ENCODE results near the gene CALCB. TPM values are rescaled to one million over a fixed set of nuclear protein-coding genes. Genes with fewer than 3 reads are reported as not detected.
"Not testable (repeated sequence)": the region's sequence is repeated elsewhere in the genome, so short reads cannot be mapped to it uniquely, and the experiment has no call there.

Gene CALCB, protein sequence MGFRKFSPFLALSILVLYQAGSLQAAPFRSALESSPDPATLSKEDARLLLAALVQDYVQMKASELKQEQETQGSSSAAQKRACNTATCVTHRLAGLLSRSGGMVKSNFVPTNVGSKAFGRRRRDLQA
- total RNA-seq = not detected
- long read RNA-seq = 0 reads

- Histone ChIP-seq H3K27me3 (ENCODE audit: low read depth) (peaks cover 84% of the 10 kb centered on the region), H3K36me3 (no peaks in the 10 kb centered on the region), H3K4me3 (peak within 1 kb of the TSS; percentile 58), H3K27ac (replicated peaks) (no peak within 1 kb of the TSS), H3K9me3 (replicated peaks) (peaks cover 22% of the 10 kb centered on the region), H3K4me1 (peaks cover 20% of the 10 kb centered on the region)
- intact Hi-C loops (cut with micrococcal nuclease) = loop anchor here (10.0 kb wide), 1 partner anchor 159 kb away; no protein-coding TSS in a partner anchor
- DNase-seq = no peak
- TF ChIP-seq CTCF (IDR thresholded peaks at IDR 0.05; ENCODE audit: borderline replicate concordance) = no peak
These were observed at the start of gene CALCB for GRCh38 chr11:15073361-15074205. Gene CALCB (plus strand): TSS chr11:15073593. CDS start chr11:15074719, 1,126 bp downstream.

DNA sequence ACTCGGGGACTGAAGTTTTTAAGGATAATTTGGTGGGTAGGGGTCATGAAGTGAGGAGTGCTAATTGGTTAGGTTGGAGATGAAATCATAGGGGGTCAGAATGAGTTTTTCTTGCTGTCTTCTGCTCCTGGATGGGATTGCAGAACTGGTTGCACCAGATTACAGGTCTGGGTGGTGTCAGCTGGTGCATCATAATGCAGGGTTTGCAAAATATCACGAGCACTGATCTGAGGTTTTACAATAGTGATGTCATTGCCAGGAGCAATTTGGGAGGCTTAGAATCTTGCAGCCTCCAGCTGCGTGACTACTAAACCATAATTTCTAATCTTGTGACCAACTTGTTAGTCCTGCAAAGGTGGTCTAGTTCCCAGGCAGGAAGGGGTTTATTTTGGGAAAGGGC lies 46.4 kb upstream of the CALCB start:
- intact Hi-C loops (cut with micrococcal nuclease) = no loop called here

GRCh38 chr11:15027956-15028355 lies 45.4 kb upstream of the CALCB start:
- Histone ChIP-seq H3K36me3 (no peaks in the 10 kb centered on the region), H3K27me3 (ENCODE audit: low read depth) (peaks cover 21% of the 10 kb centered on the region), H3K4me3 (no peak overlapping the region), H3K4me1 (no peaks in the 10 kb centered on the region), H3K27ac (replicated peaks) (no peak overlapping the region), H3K9me3 (replicated peaks) (no peaks in the 10 kb centered on the region)
- no peak for DNase-seq
- intact Hi-C loops (cut with micrococcal nuclease) = no loop called here
- no peak for TF ChIP-seq CTCF (IDR thresholded peaks at IDR 0.05; ENCODE audit: borderline replicate concordance)

More for the DNA sequence above, 46.4 kb upstream of the CALCB start:
- Histone ChIP-seq H3K4me3 (no peak overlapping the region), H3K4me1 (no peaks in the 10 kb centered on the region), H3K27me3 (ENCODE audit: low read depth) (peaks cover 13% of the 10 kb centered on the region), H3K9me3 (replicated peaks) (peaks cover under 1% of the 10 kb centered on the region), H3K27ac (replicated peaks) (no peak overlapping the region), H3K36me3 (no peaks in the 10 kb centered on the region)
- TF ChIP-seq CTCF (IDR thresholded peaks at IDR 0.05; ENCODE audit: borderline replicate concordance) = no peak
- no peak for DNase-seq

GRCh38 chr11:15028379-15028778 lies 45.0 kb upstream of the CALCB start:
- no peaks in the 10 kb centered on the region for H3K4me1 ChIP-seq
- H3K27ac ChIP-seq (replicated peaks) = no peak overlapping the region
- H3K36me3 ChIP-seq = no peaks in the 10 kb centered on the region
- H3K9me3 ChIP-seq (replicated peaks) = no peaks in the 10 kb centered on the region
- intact Hi-C loops (cut with micrococcal nuclease) = no loop called here
- DNase-seq = no peak
- peaks cover 25% of the 10 kb centered on the region for H3K27me3 ChIP-seq (ENCODE audit: low read depth)
- H3K4me3 ChIP-seq = no peak overlapping the region
- TF ChIP-seq CTCF (IDR thresholded peaks at IDR 0.05; ENCODE audit: borderline replicate concordance) = no peak

DNA sequence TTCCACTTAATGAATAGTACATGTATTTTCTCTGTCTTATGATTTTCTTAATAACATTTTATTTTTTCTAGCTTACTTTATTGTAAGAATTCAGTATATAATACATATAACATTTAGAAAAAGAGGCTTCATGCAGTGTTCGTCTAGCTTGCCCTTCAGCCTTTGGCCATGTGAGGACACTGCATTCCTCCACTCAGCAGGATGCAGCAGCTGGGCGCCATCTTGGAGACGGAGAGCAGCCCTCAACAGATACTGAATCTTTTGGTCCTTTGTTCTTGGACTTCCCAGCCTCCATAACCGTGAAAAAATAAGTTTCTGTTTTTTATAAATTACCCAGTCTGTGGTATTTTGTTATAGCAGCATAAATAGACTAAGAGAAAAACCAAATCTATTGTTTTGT lies 41.4 kb upstream of the CALCB start:
- H3K4me1 ChIP-seq; H3K27ac ChIP-seq (replicated peaks); H3K9me3 ChIP-seq (replicated peaks); DNase-seq; H3K36me3 ChIP-seq; H3K4me3 ChIP-seq; intact Hi-C loops (cut with micrococcal nuclease): not testable (repeated sequence)
- peaks cover 53% of the 10 kb centered on the region for H3K27me3 ChIP-seq (ENCODE audit: low read depth)
